Dedifferentiated amniotic fluid mesenchymal stem cell (primary cell): ENCODE data around the gene ALOX5.

Source experiments
- DNase-seq: peaks from one replicate; pipeline ENCODE4 v3.0.0-alpha.2; 2016; ENCODE audit errors: extremely low spot score

Gene ALOX5

GRCh38 chr10:45424668-45425404, 50.8 kb downstream of the ALOX5 start:
- no peak for DNase-seq

DNA sequence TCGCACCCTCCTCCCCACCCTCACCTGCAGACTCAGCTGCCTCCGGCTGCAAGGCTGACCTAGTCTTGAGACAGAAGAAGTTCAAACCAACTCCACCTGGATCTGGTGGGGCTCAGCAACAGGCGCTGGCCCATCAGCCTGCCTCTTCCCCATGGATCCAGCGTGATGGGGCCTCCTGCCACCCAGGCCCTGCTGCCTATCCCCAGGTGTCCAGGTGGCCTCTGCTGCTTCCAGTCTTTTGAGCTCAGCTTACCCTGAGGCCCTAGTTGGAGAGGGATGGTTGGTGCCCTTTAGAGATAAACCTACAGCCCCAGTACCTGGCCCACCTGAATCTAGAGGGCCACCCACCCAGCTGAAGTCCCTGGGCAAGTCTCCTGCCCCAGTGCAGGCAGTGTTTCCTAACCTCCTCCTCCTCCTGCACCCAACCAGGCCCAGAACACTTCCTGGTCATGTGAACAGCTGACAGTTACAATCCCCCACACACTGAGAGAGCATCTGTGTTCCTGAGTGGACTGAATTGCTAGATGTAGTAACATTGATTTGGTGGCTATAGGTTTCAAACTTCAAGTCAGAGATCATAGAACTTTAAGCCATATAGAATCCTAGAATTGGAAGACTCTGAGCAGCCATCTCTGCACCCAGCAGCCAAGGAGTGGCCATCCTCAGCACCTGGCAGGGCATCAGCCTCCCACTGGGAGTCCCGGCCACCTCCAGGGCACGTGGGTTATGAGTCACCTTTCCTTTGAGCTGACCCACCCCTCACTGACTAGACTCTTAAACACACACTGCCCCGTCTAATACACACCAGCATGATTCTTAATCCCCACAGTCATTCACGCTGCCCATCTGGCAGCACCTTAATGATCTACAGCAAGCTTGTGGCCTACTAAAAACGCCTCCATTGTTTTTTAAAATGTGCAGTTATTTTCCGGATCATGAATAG, 51.9 kb downstream of the ALOX5 start:
- DNase-seq: no peak

- DNase-seq: no peak
Observed at GRCh38 chr10:45427262-45427969, 53.4 kb downstream of the ALOX5 start.

- no peak for DNase-seq
Observed at GRCh38 chr10:45427970-45428366, 54.0 kb downstream of the ALOX5 start.

GRCh38 chr10:45428611-45429510, 54.8 kb downstream of the ALOX5 start:
- DNase-seq: no peak

DNA sequence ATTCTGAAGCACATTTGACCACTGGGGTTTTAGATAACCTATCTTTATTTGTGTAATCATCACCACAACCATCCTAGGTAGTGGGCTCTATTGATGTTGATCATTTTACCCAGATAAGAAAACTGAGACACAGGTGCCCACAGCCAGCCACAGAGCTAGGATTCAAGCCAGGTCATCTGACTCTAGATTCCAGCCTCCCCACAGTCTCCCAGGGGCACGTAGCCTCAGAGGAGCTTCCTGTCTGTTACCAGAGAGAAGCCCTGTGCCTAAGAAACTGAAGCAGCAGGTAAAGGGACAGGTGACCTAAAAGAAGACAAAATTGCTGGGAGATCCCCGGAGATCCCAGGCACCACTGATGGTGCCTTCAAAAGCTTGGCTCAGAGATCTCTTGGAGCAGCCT, 55.8 kb downstream of the ALOX5 start:
- no peak for DNase-seq

DNA sequence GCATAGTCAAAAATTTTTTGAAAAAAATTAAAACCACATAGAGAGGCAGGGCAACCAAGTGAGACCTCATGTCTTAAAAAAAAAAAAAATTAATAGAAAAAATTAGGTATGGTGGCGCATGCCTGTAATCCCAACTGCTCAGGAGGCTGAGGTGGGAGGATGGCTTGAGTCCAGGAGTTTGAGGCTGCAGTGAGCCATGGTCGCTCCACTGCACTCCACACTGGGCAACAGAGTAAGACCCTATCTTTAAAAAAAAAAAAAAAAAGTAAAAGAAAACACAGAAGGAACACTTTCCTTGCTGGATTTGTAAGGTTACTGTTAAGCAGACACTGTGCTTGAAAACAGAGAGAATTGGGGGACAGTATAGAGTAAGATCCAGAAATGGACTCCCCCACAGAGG, 58.1 kb downstream of the ALOX5 start:
- DNase-seq: no peak

DNA sequence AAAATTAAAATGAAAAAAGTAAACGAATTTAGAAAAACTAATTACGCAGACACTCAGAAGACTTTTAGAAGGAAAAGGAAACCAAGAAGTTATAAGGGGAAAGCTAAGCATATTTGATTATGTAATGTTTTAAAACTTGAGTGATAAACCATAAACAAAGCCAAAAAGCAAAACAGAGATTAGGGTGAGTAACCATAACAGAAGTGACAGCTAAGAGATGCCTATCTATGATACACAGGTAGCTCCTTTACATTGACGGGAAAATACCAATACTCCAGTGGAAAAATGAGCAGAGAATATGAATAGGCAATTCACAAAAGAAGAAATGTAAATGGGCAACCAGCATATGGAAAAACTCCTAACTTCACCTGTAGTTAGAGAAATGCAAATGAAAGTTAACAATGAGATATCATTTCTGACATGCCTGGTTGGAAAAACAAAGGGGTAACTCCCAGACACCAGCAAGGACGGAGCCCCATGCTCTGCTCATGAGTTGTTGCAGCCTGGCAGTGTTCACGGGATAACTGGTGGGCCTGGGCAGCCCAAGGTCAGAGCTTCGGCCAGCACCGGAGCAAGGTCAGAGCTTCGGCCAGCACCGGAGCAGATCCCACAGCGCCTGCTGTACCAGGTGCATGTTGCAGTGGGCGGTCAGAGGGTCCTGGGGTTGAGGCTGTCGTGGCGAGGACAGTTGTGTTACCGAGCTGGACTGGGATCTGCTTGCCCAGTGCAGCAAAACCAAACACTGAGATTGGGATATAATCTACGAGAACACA, 58.9 kb downstream of the ALOX5 start:
- no peak for DNase-seq

DNA sequence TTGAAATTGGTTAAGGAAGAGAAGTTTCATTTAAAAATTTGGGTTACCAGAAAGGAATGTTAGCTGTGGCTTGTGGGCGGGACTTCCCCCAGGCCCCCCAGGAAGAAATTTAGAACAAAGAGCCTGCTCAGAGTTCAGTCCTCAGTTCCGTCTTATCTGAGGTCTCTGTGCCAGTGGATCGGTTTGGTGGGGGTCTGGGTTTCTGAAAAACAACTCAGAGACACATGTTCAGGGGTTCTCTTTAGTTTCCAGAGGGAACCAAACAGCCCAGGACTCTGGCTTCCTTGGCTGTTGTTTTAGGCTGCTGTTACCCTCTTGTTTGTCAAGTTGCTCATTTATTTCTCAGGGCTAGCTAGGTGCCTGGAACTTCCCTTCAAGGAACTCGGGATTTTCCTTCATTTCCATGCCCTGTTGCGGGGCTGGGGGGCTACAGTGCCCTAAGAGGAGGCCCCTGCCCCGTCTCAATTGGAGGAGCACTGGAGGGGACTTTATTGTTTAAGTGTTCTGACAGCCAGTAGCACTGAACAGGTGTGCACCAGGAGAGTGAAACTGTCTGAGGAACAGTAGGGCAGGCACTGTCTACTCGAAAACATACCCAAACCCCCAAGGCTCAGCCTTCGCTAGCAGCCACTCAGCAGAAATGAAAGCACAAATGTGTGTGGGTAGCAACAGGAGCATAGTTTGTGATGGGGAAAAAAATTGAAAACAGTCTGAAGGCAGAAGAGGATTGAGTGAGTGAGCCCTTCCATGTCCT, 59.9 kb downstream of the ALOX5 start:
- no peak for DNase-seq

- DNase-seq: no peak
Observed at GRCh38 chr10:45437587-45438465, 63.8 kb downstream of the ALOX5 start.

- no peak for DNase-seq
Observed at GRCh38 chr10:45438466-45439090, 64.6 kb downstream of the ALOX5 start.

- no peak for DNase-seq
Observed at GRCh38 chr10:45439365-45439764, 65.3 kb downstream of the ALOX5 start.

GRCh38 chr10:45439873-45440272, 65.9 kb downstream of the ALOX5 start:
- no peak for DNase-seq

DNA sequence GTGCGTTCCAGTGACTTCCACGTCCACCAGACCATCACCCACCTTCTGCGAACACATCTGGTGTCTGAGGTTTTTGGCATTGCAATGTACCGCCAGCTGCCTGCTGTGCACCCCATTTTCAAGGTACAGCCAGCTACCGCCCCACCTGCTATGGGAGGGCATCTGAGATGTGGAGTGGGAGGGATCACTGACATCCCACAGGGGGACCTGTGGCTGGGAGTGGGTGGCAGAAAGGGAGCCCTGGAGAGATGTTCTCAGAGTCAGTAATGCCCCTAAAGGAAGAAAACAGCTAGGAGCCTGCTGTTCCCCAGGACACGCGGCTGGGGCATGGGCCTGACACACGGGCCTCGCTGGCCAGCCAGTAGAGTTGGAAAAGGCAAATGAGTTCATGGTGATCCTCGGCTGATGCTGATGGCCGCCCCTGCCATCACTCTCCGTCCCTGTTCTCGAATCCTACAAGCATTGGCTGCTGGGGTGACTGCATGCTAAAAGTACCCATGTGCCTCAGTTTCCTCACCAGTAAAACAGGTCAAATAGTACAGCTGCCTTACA, 66.6 kb downstream of the ALOX5 start:
- no peak for DNase-seq

DNA sequence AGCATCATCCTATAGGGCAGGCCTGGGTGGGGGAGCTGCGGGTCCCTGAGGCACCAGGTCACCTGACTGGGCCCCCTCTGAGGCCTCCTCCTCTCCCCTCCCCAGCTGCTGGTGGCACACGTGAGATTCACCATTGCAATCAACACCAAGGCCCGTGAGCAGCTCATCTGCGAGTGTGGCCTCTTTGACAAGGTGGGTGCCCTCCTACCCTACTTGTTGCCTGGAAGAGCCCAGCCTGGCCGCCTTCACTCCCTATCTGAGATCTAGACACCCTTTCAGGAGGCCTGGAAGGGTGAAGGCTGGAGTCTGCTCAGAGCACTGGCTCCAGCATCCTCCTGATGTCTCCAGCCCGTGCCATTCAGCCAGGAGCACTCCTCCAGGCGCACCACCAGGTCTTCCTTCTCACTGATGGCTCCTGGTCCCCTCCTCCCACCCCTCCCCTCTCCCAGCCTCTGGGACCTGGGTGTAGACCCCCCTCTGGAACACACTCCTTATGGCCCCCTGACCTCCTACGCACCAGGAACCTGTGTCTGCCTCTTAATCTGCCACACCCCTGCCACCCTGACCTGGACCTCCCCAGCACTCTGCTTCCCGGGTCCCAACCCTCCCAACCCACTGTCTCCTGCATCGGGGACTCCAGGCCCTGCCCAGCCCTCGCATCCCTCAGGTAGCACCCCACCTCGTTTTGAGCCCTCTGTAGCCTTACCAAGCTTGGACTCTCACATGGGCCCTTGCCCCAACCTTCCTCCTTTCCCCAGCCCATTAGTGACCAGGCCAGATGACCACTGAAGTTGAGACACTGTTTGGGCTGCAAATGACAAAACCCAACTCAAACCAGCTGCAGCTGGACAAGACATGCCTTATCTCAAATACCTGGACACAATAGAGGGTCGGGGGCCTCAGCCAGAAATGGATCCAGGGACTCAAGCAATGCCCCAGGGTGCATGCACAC, 67.5 kb downstream of the ALOX5 start:
- DNase-seq: no peak

- no peak for DNase-seq
Observed at GRCh38 chr10:45442251-45442650, 68.2 kb downstream of the ALOX5 start.

DNA sequence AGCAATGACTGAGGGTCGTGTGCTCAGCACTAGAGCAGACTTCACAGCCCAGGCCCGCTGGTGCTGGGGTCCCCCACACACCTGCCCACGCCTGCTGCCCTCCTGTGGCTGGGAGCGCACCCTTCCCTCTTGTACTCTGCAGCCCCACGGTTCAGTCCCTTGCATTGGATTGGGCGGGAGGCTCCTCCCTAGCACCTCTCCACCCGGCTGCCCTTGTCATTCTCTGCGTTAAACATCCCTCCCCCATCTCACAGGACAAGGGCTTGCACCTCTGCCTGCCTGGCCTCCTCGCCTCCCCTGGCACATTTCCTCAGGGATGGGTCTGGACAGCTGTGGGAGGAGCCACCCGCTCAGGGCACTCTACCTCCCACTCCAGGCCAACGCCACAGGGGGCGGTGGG, 68.6 kb downstream of the ALOX5 start:
- DNase-seq: no peak
